ENCODE measurements around the gene NRG3. TPM values are rescaled to one million over a fixed set of nuclear protein-coding genes. Genes with fewer than 3 reads are reported as not detected.
"Not testable (repeated sequence)": the region's sequence is repeated elsewhere in the genome, so short reads cannot be mapped to it uniquely, and the experiment has no call there.

The NRG3 gene
- total RNA-seq, 1 donor from 2014 or later: 8.2 TPM

GRCh38 chr10:82889728-82890127, 1014.7 kb downstream of the NRG3 start:
- no peak for DNase-seq (ENCODE audit: low read depth in 2 of 2)

GRCh38 chr10:82890573-82890972, 1015.6 kb downstream of the NRG3 start:
- DNase-seq (ENCODE audit: low read depth in 2 of 2): no peak

DNA sequence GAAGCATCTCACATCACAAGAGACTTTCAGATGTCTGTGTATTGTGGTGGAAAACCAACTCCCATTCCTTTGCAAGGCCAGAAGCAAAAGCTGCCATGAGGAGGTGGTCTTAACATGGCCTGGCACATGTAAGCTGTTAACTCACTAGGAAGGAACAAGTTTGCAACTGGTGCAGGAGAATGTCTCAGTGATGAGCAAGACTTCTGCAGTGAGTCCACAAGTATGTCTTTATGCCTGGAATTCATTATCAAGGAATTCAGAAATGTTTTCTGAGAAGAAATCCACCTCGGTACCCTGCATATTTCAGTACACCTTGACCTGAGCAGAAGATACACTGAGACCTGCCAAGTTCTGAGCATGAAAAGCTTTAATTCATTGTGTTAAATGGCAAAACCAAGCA, 1033.1 kb downstream of the NRG3 start:
- DNase-seq (ENCODE audit: low read depth in 2 of 2): no peak

DNA sequence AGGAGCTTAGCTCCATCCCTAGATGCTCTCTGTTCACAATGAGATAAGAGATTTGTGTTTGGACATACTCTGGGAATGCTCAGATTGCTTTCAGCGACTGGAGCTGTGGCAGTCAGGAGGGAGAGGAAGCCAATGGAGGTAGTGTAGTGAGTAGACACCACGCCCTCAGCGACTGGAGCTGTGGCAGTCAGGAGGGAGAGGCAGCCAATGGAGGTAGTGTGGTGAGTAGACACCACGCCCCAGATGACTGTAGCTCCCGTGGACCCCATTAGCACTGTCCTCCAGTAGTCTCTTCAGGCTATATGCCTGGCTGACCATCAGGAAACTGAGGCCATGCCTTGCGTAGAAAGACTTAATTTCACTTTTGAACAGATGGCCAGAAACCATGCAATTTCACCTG, 1033.8 kb downstream of the NRG3 start:
- DNase-seq (ENCODE audit: low read depth in 2 of 2): no peak

GRCh38 chr10:82910301-82910700, 1035.3 kb downstream of the NRG3 start:
- no peak for DNase-seq (ENCODE audit: low read depth in 2 of 2)

GRCh38 chr10:82914655-82915136, 1039.7 kb downstream of the NRG3 start:
- no peak for DNase-seq (ENCODE audit: low read depth in 2 of 2)

GRCh38 chr10:82916941-82917340, 1041.9 kb downstream of the NRG3 start:
- no peak for DNase-seq (ENCODE audit: low read depth in 2 of 2)

- no peak for DNase-seq (ENCODE audit: low read depth in 2 of 2)
These were observed 1043.0 kb downstream of the NRG3 start for GRCh38 chr10:82918022-82918421.

DNA sequence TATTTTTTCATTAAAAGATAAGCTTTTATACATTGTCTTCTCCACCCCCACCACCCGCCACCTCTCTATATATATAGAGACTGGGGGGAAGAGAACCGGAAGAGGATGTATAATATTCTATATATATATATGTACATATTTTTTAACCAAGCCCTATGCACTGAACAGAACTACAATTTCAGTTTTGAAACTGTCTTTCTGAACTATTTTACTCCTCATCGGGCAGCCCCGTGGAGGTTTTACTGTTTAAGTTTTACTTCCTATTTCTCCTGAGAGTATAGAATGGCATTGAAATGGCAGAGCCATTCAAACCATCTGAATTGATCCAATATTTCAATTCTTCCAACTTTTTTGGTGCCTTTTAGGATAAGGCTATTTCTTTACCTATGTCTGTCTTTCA, 1047.1 kb downstream of the NRG3 start:
- DNase-seq (ENCODE audit: low read depth in 2 of 2): no peak

DNA sequence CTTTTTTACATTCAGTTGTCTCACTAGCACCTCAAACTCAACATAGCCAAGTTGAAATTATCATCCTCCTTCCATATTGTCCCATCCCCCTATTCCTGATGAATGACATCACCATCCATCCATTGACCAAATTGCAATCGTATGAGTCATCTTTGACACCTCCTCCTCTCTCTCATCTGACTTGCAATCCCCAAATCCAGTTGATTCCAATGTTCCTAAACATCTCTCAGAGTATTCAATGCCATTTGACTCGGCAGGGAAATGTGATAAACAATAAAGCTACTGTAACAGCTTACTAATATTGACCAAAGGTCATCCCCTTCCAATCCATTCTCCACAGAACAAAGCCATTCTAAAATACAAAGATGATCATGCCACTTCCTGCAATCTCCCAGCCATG, 1047.8 kb downstream of the NRG3 start:
- DNase-seq (ENCODE audit: low read depth in 2 of 2): no peak

GRCh38 chr10:82924711-82925110, 1049.7 kb downstream of the NRG3 start:
- no peak for DNase-seq (ENCODE audit: low read depth in 2 of 2)

GRCh38 chr10:82925547-82925946, 1050.6 kb downstream of the NRG3 start:
- no peak for DNase-seq (ENCODE audit: low read depth in 2 of 2)

GRCh38 chr10:82932451-82932850, 1057.5 kb downstream of the NRG3 start:
- DNase-seq (ENCODE audit: low read depth in 2 of 2): no peak

DNA sequence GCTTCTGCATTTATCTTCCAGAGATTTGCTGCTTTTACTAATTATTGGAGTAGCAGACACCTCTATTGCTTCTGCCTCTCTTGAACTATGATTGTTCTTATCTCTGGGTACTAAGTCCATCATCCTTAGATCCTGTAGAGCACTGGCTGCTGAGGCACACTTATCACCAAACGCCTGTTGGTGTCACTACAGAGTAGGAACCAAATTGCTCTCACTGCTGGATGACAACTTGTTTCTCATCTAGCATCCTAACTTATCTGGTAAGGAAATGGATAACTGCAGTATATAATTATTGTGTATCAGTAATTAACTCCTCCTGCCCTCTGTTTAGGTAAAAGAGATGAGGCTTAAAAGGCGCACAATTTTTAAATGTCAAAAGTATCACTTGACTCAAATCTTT, 1059.4 kb downstream of the NRG3 start:
- DNase-seq (ENCODE audit: low read depth in 2 of 2): no peak

DNA sequence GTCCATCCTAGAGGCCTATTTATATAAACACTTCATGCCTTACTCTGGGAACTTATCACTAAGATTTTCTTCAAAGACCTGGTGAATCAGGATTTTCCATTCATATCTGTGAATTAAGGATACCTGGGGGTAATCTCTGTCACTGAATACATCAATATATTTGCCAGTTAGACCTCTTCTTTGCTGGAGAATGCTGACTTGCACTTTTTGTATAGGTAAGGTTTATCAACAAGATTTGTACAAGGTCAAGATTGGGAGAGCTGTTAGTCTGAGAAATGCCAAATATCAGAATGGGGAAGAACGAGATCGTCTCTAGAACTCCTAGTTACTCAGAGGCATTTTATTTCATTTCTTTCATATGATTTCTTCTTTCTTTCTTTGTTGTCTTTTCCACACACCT, 1060.0 kb downstream of the NRG3 start:
- DNase-seq (ENCODE audit: low read depth in 2 of 2): no peak

DNA sequence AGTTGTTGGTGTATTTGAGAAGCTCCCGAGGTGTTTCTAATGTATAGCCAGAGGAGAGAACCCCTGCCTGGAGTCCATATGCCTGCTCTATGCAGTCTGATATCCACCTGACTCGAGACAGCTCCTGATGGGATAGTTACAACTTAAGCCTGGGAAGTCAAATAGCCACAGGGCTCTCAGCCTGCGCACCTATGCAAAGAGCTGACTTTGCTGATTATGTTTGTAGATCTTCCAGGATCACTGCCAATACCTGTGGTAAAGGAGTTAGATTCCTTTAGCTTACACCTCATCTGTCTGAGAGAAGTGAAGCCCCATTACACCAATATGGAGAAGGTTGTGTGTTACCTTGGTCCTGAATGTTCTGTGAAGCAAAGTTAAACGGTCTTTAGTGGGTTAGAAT, 1063.3 kb downstream of the NRG3 start:
- no peak for DNase-seq (ENCODE audit: low read depth in 2 of 2)

- no peak for DNase-seq (ENCODE audit: low read depth in 2 of 2)
These were observed 1067.5 kb downstream of the NRG3 start for GRCh38 chr10:82942286-82943099.

DNA sequence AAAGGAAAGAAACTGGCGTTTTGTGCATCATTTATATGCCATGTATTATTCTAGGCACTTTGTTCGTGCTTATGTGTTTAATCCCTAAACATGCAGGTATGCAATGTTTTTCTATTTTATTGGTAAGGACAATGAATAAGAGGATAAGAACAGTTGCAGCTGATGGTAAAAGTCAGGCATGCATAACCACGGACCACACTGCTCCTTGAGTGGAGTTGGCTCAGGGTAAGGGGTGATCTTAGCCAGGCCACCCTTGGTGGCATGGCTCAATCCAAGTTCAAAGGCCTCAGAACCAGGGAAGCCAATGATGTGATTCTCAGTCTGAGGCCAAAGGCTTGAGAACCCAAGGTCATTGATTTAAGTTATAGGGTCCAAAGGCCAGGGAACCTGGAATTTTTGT, 1068.1 kb downstream of the NRG3 start:
- no peak for DNase-seq (ENCODE audit: low read depth in 2 of 2)

GRCh38 chr10:82949816-82950575, 1075.0 kb downstream of the NRG3 start:
- DNase-seq (ENCODE audit: low read depth in 2 of 2): no peak

GRCh38 chr10:82953331-82953730, 1078.3 kb downstream of the NRG3 start:
- no peak for DNase-seq (ENCODE audit: low read depth in 2 of 2)

- DNase-seq (ENCODE audit: low read depth in 2 of 2): no peak
These were observed 1078.9 kb downstream of the NRG3 start for GRCh38 chr10:82953909-82954308.

- not testable (repeated sequence) for DNase-seq (ENCODE audit: low read depth in 2 of 2)
These were observed 1085.5 kb downstream of the NRG3 start for GRCh38 chr10:82960421-82961060.

Data from dermis microvascular lymphatic vessel endothelial cell (primary cell).